Endothelial cell of umbilical vein (primary cell): ENCODE measurements around the gene ZNF735.

ENCODE experiments used
- POLR2A ChIP-seq: IDR thresholded peaks from 2 replicates; pipeline ENCODE4 v1.6.1; 2012; ENCODE audit warnings: low read depth, mild to moderate bottlenecking, control low read depth, low read length
- POLR2AphosphoS5 ChIP-seq: IDR thresholded peaks from 2 replicates; pipeline ENCODE4 v1.6.1; 2012; ENCODE audit warnings: low read depth, mild to moderate bottlenecking, control low read depth, low read length, moderate library complexity; ENCODE audit not compliant: insufficient read depth
- TF ChIP-seq, protein P1 (sequence below), 2 donors: IDR thresholded peaks; 1 replicate in 1 of 2; 2 replicates in 1 of 2; pipeline ENCODE4 v1.5.1; 2011; ENCODE audit warnings: low read length in 2 of 2, mild to moderate bottlenecking in 2 of 2, moderate library complexity in 2 of 2, control low read depth in 1 of 2, inconsistent platforms in 1 of 2, low read depth in 1 of 2; ENCODE audit not compliant: insufficient read depth in 1 of 2; ENCODE audit errors: extremely low read depth in 1 of 2
- TF ChIP-seq, protein P2 (sequence below): IDR thresholded peaks from 2 replicates; pipeline ENCODE4 v1.6.1; 2011; ENCODE audit not compliant: insufficient read depth, insufficient read length

DNA sequence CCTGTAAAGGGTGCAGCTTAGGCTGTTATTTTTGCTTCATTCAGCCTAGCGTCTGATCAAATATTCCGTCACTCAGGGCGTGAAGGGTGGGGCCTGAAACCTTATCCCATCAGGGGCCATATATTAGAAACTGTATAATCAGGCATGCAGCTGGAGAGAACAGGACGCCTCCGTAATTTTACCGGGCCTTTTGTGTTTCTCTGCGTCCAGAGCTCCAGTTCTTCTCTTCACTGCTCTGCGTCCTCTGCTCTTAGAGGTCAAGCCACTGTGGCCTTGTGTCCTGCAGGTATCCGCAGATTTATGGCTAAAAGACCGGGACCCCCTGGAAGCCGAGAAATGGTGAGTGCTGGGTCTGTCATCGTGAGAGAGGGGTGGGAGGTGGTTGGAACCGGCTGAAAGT lies at the start of gene ZNF735:
- TF ChIP-seq POLR2AphosphoS5, result no peak
- no peak for TF ChIP-seq POLR2A
- TF ChIP-seq, protein P1, sequence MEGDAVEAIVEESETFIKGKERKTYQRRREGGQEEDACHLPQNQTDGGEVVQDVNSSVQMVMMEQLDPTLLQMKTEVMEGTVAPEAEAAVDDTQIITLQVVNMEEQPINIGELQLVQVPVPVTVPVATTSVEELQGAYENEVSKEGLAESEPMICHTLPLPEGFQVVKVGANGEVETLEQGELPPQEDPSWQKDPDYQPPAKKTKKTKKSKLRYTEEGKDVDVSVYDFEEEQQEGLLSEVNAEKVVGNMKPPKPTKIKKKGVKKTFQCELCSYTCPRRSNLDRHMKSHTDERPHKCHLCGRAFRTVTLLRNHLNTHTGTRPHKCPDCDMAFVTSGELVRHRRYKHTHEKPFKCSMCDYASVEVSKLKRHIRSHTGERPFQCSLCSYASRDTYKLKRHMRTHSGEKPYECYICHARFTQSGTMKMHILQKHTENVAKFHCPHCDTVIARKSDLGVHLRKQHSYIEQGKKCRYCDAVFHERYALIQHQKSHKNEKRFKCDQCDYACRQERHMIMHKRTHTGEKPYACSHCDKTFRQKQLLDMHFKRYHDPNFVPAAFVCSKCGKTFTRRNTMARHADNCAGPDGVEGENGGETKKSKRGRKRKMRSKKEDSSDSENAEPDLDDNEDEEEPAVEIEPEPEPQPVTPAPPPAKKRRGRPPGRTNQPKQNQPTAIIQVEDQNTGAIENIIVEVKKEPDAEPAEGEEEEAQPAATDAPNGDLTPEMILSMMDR (IDR thresholded peaks at IDR 0.05; ENCODE audit: extremely low read depth in 1 of 2, insufficient read depth in 1 of 2, low read depth in 1 of 2, low read length in 2 of 2), result no peak
- TF ChIP-seq, protein P2, sequence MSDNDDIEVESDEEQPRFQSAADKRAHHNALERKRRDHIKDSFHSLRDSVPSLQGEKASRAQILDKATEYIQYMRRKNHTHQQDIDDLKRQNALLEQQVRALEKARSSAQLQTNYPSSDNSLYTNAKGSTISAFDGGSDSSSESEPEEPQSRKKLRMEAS, result no peak
